Liver (tissue), 9 donors: ENCODE data around the gene CRACR2B. TPM values are rescaled to one million over a fixed set of nuclear protein-coding genes. Genes with fewer than 3 reads are reported as not detected.

Source experiments
- DNase-seq: peaks from one replicate; pipeline ENCODE4 v3.0.0-alpha.2; 2017; ENCODE audit warnings: low spot score
- H3K27ac ChIP-seq, 2 donors: one replicate each; pipeline ENCODE4 v1.7.0; 2013; ENCODE audit warnings: inconsistent platforms in 2 of 2, low read length in 2 of 2, control low read depth in 1 of 2, low read depth in 1 of 2, mild to moderate bottlenecking in 1 of 2
- H3K27me3 ChIP-seq, 4 donors: one replicate each; pipeline versions ENCODE4 v1.6.1 to v1.7.0; 2013; ENCODE audit warnings: low read length in 3 of 4, inconsistent platforms in 1 of 4, mild to moderate bottlenecking in 1 of 4, moderate library complexity in 1 of 4; ENCODE audit not compliant: control insufficient read depth in 4 of 4, insufficient read depth in 4 of 4
- H3K36me3 ChIP-seq, 4 donors: one replicate each; pipeline versions ENCODE4 v1.6.1 to v1.7.0; 2013; ENCODE audit warnings: low read length in 3 of 4, mild to moderate bottlenecking in 3 of 4, low read depth in 1 of 4, moderate library complexity in 1 of 4; ENCODE audit not compliant: control insufficient read depth in 4 of 4, insufficient read depth in 3 of 4
- H3K4me1 ChIP-seq, 4 donors: one replicate each; pipeline versions ENCODE4 v1.6.1 to v1.7.0; 2013; ENCODE audit warnings: low read length in 3 of 4, mild to moderate bottlenecking in 3 of 4, moderate library complexity in 1 of 4; ENCODE audit not compliant: control insufficient read depth in 4 of 4, insufficient read depth in 4 of 4
- H3K4me3 ChIP-seq, 3 donors: one replicate each; pipeline versions ENCODE4 v1.6.1 to v1.7.0; 2013; ENCODE audit warnings: low read length in 3 of 3, control low read depth in 1 of 3, low read depth in 1 of 3, mild to moderate bottlenecking in 1 of 3
- H3K9ac ChIP-seq, 2 donors: one replicate each; pipeline ENCODE4 v1.7.0; 2013; ENCODE audit warnings: low read length in 2 of 2, mild to moderate bottlenecking in 2 of 2, moderate library complexity in 2 of 2, control low read depth in 1 of 2, low read depth in 1 of 2
- H3K9me3 ChIP-seq, 4 donors: one replicate each; pipeline versions ENCODE4 v1.6.1 to v1.7.0; 2013; ENCODE audit warnings: low read length in 3 of 4; ENCODE audit not compliant: control insufficient read depth in 4 of 4
- EGR1 ChIP-seq, 2 donors: IDR thresholded peaks; 2 replicates each; pipeline ENCODE4 v1.6.1; 2016 to 2018; ENCODE audit warnings: antibody characterized with exemption in 2 of 2, low read depth in 2 of 2
- FOXA1 ChIP-seq: IDR thresholded peaks from 2 replicates; pipeline ENCODE4 v1.6.1; 2016; ENCODE audit warnings: antibody characterized with exemption
- HNF4A ChIP-seq, 2 donors: conservative IDR thresholded peaks; 2 replicates each; pipeline ENCODE4 v1.6.1; 2016; ENCODE audit warnings: antibody characterized with exemption in 2 of 2, mild to moderate bottlenecking in 2 of 2
- HNF4G ChIP-seq: IDR thresholded peaks from 2 replicates; pipeline ENCODE4 v1.6.1; 2016; ENCODE audit warnings: antibody characterized with exemption
- JUND ChIP-seq, 2 donors: IDR thresholded peaks; 2 replicates each; pipeline ENCODE4 v1.6.1; 2016; ENCODE audit warnings: antibody characterized with exemption in 2 of 2
- NR2F2 ChIP-seq: IDR thresholded peaks from 2 replicates; pipeline ENCODE4 v1.6.1; 2016; ENCODE audit warnings: antibody characterized with exemption
- RAD21 ChIP-seq, 2 donors: IDR thresholded peaks; 2 replicates each; pipeline ENCODE4 v1.6.1; 2016; ENCODE audit warnings: antibody characterized with exemption in 2 of 2, mild to moderate bottlenecking in 2 of 2
- TAF1 ChIP-seq: conservative IDR thresholded peaks from 2 replicates; pipeline ENCODE4 v1.6.1; 2016; ENCODE audit warnings: antibody characterized with exemption, mild to moderate bottlenecking
- YY1 ChIP-seq: IDR thresholded peaks from 2 replicates; pipeline ENCODE4 v1.6.1; 2016; ENCODE audit warnings: antibody characterized with exemption, mild to moderate bottlenecking
- WGBS: extraction: QIAGEN DNeasy Blood & Tissue Kit; methylation state at CpG from one replicate; pipeline ENCODE4 v1.1.7; 2013; 5-methylcytosine and 5-hydroxymethylcytosine counted together
- polyA plus RNA-seq, 2 donors: library from polyadenylated mRNA; stranded (reverse) in 1 of 2; unstranded in 1 of 2; fragments of 200-250 nt in 1 of 2; fragments of >200 nt in 1 of 2; fragmentation: Nextera tagmentation in 1 of 2; extraction: Ambion mirVana in 1 of 2; gene quantifications; one replicate each; pipeline versions ENCODE4 v1.2.1 to v1.2.3, GENCODE V29; 2013 to 2015
- total RNA-seq, 2 donors: library from RNA; depleted of rRNA; stranded (reverse); fragments of >200 nt; gene quantifications; one replicate each; pipeline ENCODE4 v1.2.3, GENCODE V29; 2014
- TF ChIP-seq, protein P1 (sequence below): IDR thresholded peaks from 2 replicates; pipeline ENCODE4 v1.6.1; 2016; ENCODE audit warnings: antibody characterized with exemption, mild to moderate bottlenecking
- TF ChIP-seq, protein P2 (sequence below): IDR thresholded peaks from 2 replicates; pipeline ENCODE4 v1.6.1; 2016; ENCODE audit warnings: antibody characterized with exemption
- TF ChIP-seq, protein P3 (sequence below): IDR thresholded peaks from 2 replicates; pipeline ENCODE4 v1.6.1; 2016; ENCODE audit warnings: antibody characterized with exemption
- TF ChIP-seq, protein P4 (sequence below): fragments of 150-350 bp; IDR thresholded peaks from 2 replicates; pipeline ENCODE4 v1.5.1; 2017; ENCODE audit warnings: improper control_type of control experiment, low read depth, low read length; ENCODE audit not compliant: missing input control
- donor health status: healthy.
- donor health status: healthy.
- donor health status: healthy.
- donor health status: healthy.
- donor health status: healthy.

CRACR2B gene
- total and polyA plus RNA-seq, 4 donors = 0.14 to 2.9 (median 2.2) TPM

DNA sequence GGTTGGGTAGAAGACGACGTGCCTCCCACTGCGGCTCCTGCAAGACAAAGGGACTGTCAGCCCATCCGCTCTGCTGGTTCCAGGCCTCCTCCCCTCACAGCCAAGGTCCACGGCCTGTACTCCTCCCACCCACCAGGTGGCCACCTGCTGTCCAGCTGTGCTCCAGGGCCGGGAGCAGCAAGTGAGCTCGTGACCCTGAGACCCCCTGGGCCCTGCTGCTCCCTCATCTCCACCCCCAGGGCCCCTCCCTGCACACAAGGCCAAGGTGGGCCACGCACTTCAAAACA is 42.4 kb downstream of the CRACR2B start:
- DNase-seq = no peak
- TF ChIP-seq NR2F2 (no peak), FOXA1 (no peak), HNF4A (conservative IDR thresholded peaks at IDR 0.05) (no peak), YY1 (no peak), JUND (IDR thresholded peaks at IDR 0.05) (no peak)
- Histone ChIP-seq H3K9me3 (no peaks in the 10 kb centered on the region), H3K27ac (no peak overlapping the region), H3K27me3 (no peaks in the 10 kb centered on the region), H3K4me3 (no peak overlapping the region), H3K9ac (no peak overlapping the region), H3K36me3 (peaks cover 0 to 9% (median 0%) of the 10 kb centered on the region in 4 donors), H3K4me1 (no peaks in the 10 kb centered on the region)
- WGBS = 81% methylated on average over 8 of the region's 8 CpGs

DNA sequence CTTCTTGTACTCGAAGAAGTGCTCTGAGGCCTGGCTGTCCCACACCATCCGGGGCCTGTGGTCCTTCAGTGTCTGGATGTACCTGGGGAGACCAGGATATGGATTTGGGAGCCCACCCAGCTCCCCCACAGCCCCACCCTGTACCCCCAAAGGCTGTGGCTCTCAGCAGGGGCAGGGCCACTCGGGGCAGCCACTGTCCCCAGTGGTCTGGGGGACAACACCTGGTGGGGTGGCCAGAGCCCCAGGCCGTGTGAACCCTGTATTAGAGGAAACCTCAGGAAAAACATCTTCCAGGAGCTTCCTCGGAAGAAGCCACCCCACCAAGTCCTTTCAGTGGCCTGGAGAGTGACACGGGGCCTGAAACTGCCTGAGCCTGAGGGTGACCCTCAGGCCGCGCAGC is 42.7 kb downstream of the CRACR2B start:
- WGBS = 86% methylated on average over 8 of the region's 8 CpGs
- Histone ChIP-seq H3K27me3 (no peaks in the 10 kb centered on the region), H3K9ac (no peak overlapping the region), H3K36me3 (peaks cover 0 to 9% (median 0%) of the 10 kb centered on the region in 4 donors), H3K27ac (no peak overlapping the region), H3K9me3 (no peaks in the 10 kb centered on the region), H3K4me3 (no peak overlapping the region), H3K4me1 (no peaks in the 10 kb centered on the region)
- DNase-seq = no peak
- TF ChIP-seq, protein P1, sequence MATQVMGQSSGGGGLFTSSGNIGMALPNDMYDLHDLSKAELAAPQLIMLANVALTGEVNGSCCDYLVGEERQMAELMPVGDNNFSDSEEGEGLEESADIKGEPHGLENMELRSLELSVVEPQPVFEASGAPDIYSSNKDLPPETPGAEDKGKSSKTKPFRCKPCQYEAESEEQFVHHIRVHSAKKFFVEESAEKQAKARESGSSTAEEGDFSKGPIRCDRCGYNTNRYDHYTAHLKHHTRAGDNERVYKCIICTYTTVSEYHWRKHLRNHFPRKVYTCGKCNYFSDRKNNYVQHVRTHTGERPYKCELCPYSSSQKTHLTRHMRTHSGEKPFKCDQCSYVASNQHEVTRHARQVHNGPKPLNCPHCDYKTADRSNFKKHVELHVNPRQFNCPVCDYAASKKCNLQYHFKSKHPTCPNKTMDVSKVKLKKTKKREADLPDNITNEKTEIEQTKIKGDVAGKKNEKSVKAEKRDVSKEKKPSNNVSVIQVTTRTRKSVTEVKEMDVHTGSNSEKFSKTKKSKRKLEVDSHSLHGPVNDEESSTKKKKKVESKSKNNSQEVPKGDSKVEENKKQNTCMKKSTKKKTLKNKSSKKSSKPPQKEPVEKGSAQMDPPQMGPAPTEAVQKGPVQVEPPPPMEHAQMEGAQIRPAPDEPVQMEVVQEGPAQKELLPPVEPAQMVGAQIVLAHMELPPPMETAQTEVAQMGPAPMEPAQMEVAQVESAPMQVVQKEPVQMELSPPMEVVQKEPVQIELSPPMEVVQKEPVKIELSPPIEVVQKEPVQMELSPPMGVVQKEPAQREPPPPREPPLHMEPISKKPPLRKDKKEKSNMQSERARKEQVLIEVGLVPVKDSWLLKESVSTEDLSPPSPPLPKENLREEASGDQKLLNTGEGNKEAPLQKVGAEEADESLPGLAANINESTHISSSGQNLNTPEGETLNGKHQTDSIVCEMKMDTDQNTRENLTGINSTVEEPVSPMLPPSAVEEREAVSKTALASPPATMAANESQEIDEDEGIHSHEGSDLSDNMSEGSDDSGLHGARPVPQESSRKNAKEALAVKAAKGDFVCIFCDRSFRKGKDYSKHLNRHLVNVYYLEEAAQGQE = no peak
- TF ChIP-seq HNF4G (no peak), TAF1 (no peak)

DNA sequence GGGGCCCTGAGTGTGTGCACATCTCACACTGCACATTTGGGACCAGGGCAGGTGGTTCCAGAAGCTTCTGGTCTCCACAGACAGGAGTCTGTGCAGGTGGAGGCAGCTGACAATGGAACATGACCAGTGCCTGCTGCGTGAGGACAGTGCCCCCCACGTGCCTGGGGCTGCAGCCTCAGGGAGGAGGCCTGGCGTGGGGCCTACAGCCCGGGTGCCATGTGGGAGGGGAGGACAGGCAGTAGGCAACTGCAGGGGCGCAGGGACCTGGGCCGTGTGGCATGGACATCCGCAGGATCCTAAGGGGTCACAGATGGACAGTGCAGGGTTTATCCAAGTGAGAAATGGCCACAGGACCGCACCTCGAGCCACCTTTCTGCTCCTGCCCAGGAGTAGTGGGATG is 43.8 kb downstream of the CRACR2B start:
- peaks cover 0 to 5% (median 0%) of the 10 kb centered on the region in 4 donors for H3K36me3 ChIP-seq
- no peak for DNase-seq
- no peak overlapping the region for H3K9ac ChIP-seq
- H3K27ac ChIP-seq = no peak overlapping the region
- no peaks in the 10 kb centered on the region for H3K9me3 ChIP-seq
- peaks cover 0 to 2% (median 0%) of the 10 kb centered on the region in 4 donors for H3K4me1 ChIP-seq
- TF ChIP-seq, protein P2, sequence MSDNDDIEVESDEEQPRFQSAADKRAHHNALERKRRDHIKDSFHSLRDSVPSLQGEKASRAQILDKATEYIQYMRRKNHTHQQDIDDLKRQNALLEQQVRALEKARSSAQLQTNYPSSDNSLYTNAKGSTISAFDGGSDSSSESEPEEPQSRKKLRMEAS = no peak
- TF ChIP-seq RAD21 (IDR thresholded peaks at IDR 0.05) (no peak), HNF4A (conservative IDR thresholded peaks at IDR 0.05) (no peak), YY1 (no peak), NR2F2 (no peak), EGR1 (IDR thresholded peaks at IDR 0.05; ENCODE audit: low read depth in 2 of 2) (no peak)
- TF ChIP-seq, protein P3, sequence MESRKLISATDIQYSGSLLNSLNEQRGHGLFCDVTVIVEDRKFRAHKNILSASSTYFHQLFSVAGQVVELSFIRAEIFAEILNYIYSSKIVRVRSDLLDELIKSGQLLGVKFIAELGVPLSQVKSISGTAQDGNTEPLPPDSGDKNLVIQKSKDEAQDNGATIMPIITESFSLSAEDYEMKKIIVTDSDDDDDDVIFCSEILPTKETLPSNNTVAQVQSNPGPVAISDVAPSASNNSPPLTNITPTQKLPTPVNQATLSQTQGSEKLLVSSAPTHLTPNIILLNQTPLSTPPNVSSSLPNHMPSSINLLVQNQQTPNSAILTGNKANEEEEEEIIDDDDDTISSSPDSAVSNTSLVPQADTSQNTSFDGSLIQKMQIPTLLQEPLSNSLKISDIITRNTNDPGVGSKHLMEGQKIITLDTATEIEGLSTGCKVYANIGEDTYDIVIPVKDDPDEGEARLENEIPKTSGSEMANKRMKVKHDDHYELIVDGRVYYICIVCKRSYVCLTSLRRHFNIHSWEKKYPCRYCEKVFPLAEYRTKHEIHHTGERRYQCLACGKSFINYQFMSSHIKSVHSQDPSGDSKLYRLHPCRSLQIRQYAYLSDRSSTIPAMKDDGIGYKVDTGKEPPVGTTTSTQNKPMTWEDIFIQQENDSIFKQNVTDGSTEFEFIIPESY = no peak
- TF ChIP-seq, protein P4, sequence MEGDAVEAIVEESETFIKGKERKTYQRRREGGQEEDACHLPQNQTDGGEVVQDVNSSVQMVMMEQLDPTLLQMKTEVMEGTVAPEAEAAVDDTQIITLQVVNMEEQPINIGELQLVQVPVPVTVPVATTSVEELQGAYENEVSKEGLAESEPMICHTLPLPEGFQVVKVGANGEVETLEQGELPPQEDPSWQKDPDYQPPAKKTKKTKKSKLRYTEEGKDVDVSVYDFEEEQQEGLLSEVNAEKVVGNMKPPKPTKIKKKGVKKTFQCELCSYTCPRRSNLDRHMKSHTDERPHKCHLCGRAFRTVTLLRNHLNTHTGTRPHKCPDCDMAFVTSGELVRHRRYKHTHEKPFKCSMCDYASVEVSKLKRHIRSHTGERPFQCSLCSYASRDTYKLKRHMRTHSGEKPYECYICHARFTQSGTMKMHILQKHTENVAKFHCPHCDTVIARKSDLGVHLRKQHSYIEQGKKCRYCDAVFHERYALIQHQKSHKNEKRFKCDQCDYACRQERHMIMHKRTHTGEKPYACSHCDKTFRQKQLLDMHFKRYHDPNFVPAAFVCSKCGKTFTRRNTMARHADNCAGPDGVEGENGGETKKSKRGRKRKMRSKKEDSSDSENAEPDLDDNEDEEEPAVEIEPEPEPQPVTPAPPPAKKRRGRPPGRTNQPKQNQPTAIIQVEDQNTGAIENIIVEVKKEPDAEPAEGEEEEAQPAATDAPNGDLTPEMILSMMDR = no peak
- TF ChIP-seq, protein P1 = no peak
- 83% methylated on average over 9 of the region's 9 CpGs for WGBS
- no peak overlapping the region for H3K4me3 ChIP-seq
- H3K27me3 ChIP-seq = no peaks in the 10 kb centered on the region
